Measurements from ENCODE around the gene OPN5.

DNA sequence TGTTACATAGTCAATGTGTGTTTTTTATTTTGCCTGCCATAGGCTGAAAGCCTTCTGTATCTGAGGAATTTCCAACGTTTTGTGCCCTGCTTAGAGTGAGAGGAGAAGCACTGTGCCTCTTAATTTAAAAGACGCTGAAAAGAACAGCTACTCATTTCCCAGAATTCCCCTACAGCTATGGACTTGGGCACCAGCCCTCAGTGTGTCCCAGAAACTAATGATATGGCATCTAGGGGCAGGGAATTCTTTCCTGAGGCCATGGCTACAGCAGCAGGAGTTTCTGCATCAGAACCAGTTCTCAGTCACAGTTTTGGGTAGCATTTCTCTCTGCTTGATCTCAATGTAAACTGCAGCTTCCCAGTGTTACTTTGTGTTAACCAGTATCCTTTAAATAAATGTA lies 20.2 kb downstream of the OPN5 start:
- TF ChIP-seq, protein P1, sequence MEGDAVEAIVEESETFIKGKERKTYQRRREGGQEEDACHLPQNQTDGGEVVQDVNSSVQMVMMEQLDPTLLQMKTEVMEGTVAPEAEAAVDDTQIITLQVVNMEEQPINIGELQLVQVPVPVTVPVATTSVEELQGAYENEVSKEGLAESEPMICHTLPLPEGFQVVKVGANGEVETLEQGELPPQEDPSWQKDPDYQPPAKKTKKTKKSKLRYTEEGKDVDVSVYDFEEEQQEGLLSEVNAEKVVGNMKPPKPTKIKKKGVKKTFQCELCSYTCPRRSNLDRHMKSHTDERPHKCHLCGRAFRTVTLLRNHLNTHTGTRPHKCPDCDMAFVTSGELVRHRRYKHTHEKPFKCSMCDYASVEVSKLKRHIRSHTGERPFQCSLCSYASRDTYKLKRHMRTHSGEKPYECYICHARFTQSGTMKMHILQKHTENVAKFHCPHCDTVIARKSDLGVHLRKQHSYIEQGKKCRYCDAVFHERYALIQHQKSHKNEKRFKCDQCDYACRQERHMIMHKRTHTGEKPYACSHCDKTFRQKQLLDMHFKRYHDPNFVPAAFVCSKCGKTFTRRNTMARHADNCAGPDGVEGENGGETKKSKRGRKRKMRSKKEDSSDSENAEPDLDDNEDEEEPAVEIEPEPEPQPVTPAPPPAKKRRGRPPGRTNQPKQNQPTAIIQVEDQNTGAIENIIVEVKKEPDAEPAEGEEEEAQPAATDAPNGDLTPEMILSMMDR (IDR thresholded peaks at IDR 0.05; ENCODE audit: low read length), result no peak
- TF ChIP-seq EZH2 (optimal IDR thresholded peaks at IDR 0.05; ENCODE audit: low read depth, low read length), result no peak

All from MM.1S (cell line).